ENCODE data around the gene NUP85.
"Not testable (repeated sequence)": the region's sequence is repeated elsewhere in the genome, so short reads cannot be mapped to it uniquely, and the experiment has no call there.

NUP85 gene

GRCh38 chr17:75205037-75205792 is at the start of gene NUP85:
TSS of gene NUP85 (plus strand) at chr17:75205679. CDS start at chr17:75205762, 83 bp downstream.
- DNase-seq: peak; percentile 93

- not testable (repeated sequence) for DNase-seq
Observed at GRCh38 chr17:75158480-75158879, 47.0 kb upstream of the NUP85 start.

GRCh38 chr17:75159196-75160031 is 46.1 kb upstream of the NUP85 start:
- DNase-seq: no peak

GRCh38 chr17:75160211-75160610 is 45.3 kb upstream of the NUP85 start:
- DNase-seq: no peak

GRCh38 chr17:75163074-75163473 is 42.4 kb upstream of the NUP85 start:
- no peak for DNase-seq

- DNase-seq: not testable (repeated sequence)
Observed at GRCh38 chr17:75164606-75165005, 40.9 kb upstream of the NUP85 start.

- no peak for DNase-seq
Observed at GRCh38 chr17:75168998-75169397, 36.5 kb upstream of the NUP85 start.

GRCh38 chr17:75173526-75173925 is 32.0 kb upstream of the NUP85 start:
- no peak for DNase-seq

GRCh38 chr17:75174996-75175395 is 30.5 kb upstream of the NUP85 start:
- DNase-seq: no peak

- DNase-seq: no peak
Observed at GRCh38 chr17:75176625-75177024, 28.9 kb upstream of the NUP85 start.

GRCh38 chr17:75178453-75178852 is 27.0 kb upstream of the NUP85 start:
- DNase-seq: no peak

- DNase-seq: no peak
Observed at GRCh38 chr17:75181110-75181509, 24.4 kb upstream of the NUP85 start.

- no peak for DNase-seq
Observed at GRCh38 chr17:75181608-75182318, 23.7 kb upstream of the NUP85 start.

GRCh38 chr17:75182319-75182568 is 23.2 kb upstream of the NUP85 start:
- DNase-seq: no peak

- DNase-seq: peak; percentile 95
Observed at GRCh38 chr17:75182569-75183436, 22.7 kb upstream of the NUP85 start, which contains the start of gene SUMO2. TSS of gene SUMO2 (minus strand) at chr17:75182959. CDS start at chr17:75182834, 125 bp downstream.

- DNase-seq: no peak
Observed at GRCh38 chr17:75183999-75184884, 21.2 kb upstream of the NUP85 start.

GRCh38 chr17:75188614-75189013 is 16.9 kb upstream of the NUP85 start:
- no peak for DNase-seq

- DNase-seq: no peak
Observed at GRCh38 chr17:75191584-75191983, 13.9 kb upstream of the NUP85 start.

- DNase-seq: no peak
Observed at GRCh38 chr17:75194879-75195278, 10.6 kb upstream of the NUP85 start.

GRCh38 chr17:75199886-75200618 is 5.4 kb upstream of the NUP85 start:
- DNase-seq: no peak

GRCh38 chr17:75205793-75206163 is 299 bp downstream of the NUP85 start:
- DNase-seq: no peak
